HCT116 (cell line): ENCODE data around the gene ADAMTSL2.

ENCODE experiments used
- JUND ChIP-seq: IDR thresholded peaks from 2 replicates; pipeline ENCODE4 v1.6.1; 2012
- POLR2A ChIP-seq: IDR thresholded peaks from 2 replicates; pipeline ENCODE4 v1.7.0; 2011; ENCODE audit warnings: borderline replicate concordance; ENCODE audit not compliant: insufficient read depth, insufficient read length; ENCODE audit errors: extremely low read depth
- RAD21 ChIP-seq: IDR thresholded peaks from 2 replicates; pipeline ENCODE4 v1.6.1; 2012; ENCODE audit warnings: low read depth, mild to moderate bottlenecking
- TF ChIP-seq, protein P1 (sequence below), 3 experiments: fragments of 200-600 bp in 1 of 3; sonication (generic) in 1 of 3; IDR thresholded peaks in 2 of 3; conservative IDR thresholded peaks in 1 of 3; 2 replicates each; pipeline ENCODE4 v1.5.1; 2012 to 2017; ENCODE audit warnings: low read depth in 2 of 3, low read length in 2 of 3, antibody characterized with exemption in 1 of 3, borderline replicate concordance in 1 of 3, control low read depth in 1 of 3, mild to moderate bottlenecking in 1 of 3, mixed read lengths in 1 of 3, mixed run types in 1 of 3, moderate library complexity in 1 of 3; ENCODE audit not compliant: insufficient read depth in 1 of 3

DNA sequence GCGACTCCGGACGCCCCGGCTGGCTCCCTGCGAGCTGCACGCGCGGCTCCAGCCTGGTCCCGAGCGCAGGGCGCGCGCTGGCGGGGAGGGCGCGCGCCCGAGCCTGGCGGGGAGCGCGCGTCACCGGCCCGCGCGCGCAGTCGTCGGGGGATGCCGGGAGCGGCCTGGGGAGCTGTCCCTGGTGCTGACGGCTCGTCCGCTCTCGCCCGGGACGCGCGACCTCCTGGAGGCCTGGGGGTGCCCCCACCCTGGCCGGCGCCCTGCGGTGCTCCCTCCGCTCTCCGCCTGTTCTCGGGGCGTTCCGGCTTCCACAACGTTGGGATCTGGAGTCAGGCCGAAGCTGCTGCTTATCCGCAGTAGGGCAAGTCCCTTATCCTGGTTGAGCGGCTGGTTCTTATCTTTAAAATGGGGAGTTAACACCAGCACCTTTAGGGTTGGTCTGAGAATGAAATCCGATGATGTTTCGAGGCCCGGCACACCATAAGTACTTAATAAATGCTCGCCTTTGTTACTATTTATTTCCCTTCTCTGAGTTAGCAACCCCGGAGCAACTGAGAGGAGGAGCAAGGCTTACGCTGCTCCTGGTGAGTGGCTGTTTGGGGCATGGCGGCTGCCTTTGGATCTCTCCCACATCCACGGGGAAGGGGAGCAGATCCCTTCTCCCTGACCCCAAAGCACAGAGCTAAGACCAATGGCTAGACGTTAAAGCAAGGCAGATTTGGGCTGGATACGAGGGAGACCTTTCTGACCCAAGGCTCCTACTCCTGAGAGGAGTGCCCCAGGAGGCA is 75.0 kb downstream of the ADAMTSL2 start, which contains the start of gene FAM163B:
- TF ChIP-seq JUND (no peak), POLR2A (no peak), RAD21 (no peak)
- TF ChIP-seq, protein P1, sequence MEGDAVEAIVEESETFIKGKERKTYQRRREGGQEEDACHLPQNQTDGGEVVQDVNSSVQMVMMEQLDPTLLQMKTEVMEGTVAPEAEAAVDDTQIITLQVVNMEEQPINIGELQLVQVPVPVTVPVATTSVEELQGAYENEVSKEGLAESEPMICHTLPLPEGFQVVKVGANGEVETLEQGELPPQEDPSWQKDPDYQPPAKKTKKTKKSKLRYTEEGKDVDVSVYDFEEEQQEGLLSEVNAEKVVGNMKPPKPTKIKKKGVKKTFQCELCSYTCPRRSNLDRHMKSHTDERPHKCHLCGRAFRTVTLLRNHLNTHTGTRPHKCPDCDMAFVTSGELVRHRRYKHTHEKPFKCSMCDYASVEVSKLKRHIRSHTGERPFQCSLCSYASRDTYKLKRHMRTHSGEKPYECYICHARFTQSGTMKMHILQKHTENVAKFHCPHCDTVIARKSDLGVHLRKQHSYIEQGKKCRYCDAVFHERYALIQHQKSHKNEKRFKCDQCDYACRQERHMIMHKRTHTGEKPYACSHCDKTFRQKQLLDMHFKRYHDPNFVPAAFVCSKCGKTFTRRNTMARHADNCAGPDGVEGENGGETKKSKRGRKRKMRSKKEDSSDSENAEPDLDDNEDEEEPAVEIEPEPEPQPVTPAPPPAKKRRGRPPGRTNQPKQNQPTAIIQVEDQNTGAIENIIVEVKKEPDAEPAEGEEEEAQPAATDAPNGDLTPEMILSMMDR (IDR thresholded peaks at IDR 0.05 in 2 of 3, conservative IDR thresholded peaks at IDR 0.05 in 1 of 3; ENCODE audit: borderline replicate concordance in 1 of 3, insufficient read depth in 1 of 3, low read depth in 2 of 3, low read length in 2 of 3): no peak
